GM20431 (cell line): ENCODE results near the gene DNAJC16.
"Not testable (repeated sequence)": the region's sequence is repeated elsewhere in the genome, so short reads cannot be mapped to it uniquely, and the experiment has no call there.

Experiments used
- in situ Hi-C: fragments of 300-500 bp; cut with MseI, MboI; formaldehyde crosslinking; loops from one replicate; pipeline ENCODE4 v1.15.0; 2020; ENCODE audit warnings: low sequenced_read_pairs; ENCODE audit not compliant: unreplicated experiment

The DNAJC16 gene

GRCh38 chr1:15575549-15576150 is 49.0 kb downstream of the DNAJC16 start:
- in situ Hi-C loops = no loop called here

- in situ Hi-C loops = no loop called here
These were observed 51.0 kb downstream of the DNAJC16 start for GRCh38 chr1:15577691-15578090.

GRCh38 chr1:15578921-15579682 is 52.5 kb downstream of the DNAJC16 start:
- in situ Hi-C loops = no loop called here

GRCh38 chr1:15579683-15580047 is 53.0 kb downstream of the DNAJC16 start:
- in situ Hi-C loops = no loop called here

GRCh38 chr1:15583016-15583706 is 56.5 kb downstream of the DNAJC16 start:
- in situ Hi-C loops = no loop called here

GRCh38 chr1:15584489-15585363 is 58.1 kb downstream of the DNAJC16 start, which contains the start of gene AGMAT:
Gene AGMAT, minus strand, starts transcription at chr1:15585051. Its CDS starts 84 bp downstream, at chr1:15584967.
- in situ Hi-C loops = no loop called here

- in situ Hi-C loops = no loop called here
These were observed 65.6 kb downstream of the DNAJC16 start for GRCh38 chr1:15592285-15592684.

GRCh38 chr1:15595809-15596617 is 69.4 kb downstream of the DNAJC16 start:
- in situ Hi-C loops = no loop called here

- in situ Hi-C loops = no loop called here
These were observed 71.8 kb downstream of the DNAJC16 start for GRCh38 chr1:15598436-15598835.

GRCh38 chr1:15603050-15603965 is 76.7 kb downstream of the DNAJC16 start:
- in situ Hi-C loops = no loop called here

GRCh38 chr1:15603966-15604282 is 77.3 kb downstream of the DNAJC16 start:
- in situ Hi-C loops = not testable (repeated sequence)

- in situ Hi-C loops = not testable (repeated sequence)
These were observed 77.8 kb downstream of the DNAJC16 start for GRCh38 chr1:15604400-15604799.

GRCh38 chr1:15605398-15606383 is 79.0 kb downstream of the DNAJC16 start:
- in situ Hi-C loops = no loop called here

GRCh38 chr1:15609631-15610030 is 83.0 kb downstream of the DNAJC16 start:
- in situ Hi-C loops = no loop called here

- in situ Hi-C loops = no loop called here
These were observed 83.5 kb downstream of the DNAJC16 start for GRCh38 chr1:15610167-15610566.

GRCh38 chr1:15616373-15617172 is 89.9 kb downstream of the DNAJC16 start:
- in situ Hi-C loops = no loop called here
